ENCODE measurements around the gene IMPG1.

DNA sequence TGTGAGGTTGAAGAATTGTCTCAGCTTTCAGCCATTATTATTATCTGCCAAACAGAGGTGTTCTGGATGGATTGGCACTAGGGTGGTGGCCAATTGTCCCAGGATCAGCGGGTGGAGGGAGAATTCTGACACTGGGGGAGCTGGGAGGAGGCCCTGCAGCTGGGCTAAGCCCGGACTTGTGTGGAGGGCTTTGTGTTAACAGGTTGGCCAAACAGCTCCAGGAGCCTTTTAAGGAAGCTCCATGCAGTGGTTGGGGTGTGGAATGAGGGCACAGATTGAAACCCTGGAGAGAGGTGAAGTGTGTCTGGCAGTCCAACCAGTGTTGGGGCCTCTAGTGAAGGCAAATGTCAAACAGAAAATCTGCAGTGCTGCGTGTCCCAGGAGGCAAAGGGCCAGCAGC lies 135.8 kb downstream of the IMPG1 start:
- no peak for TF ChIP-seq ZNF274 (IDR thresholded peaks at IDR 0.05; ENCODE audit: low read depth, low read length)
- TF ChIP-seq YY1 (IDR thresholded peaks at IDR 0.05; ENCODE audit: insufficient read depth, insufficient read length), result no peak
- TF ChIP-seq SUZ12 (IDR thresholded peaks at IDR 0.05; ENCODE audit: extremely low read depth, insufficient read depth, insufficient read length), result no peak
